Heart right ventricle (tissue), 16 donors: Measurements from ENCODE around the gene SKI. TPM values are rescaled to one million over a fixed set of nuclear protein-coding genes. Genes with fewer than 3 reads are reported as not detected.

Experiments used
- ATAC-seq, 8 donors: fragments of 200-7000 bp; cut with Tn5 transposase; one replicate each; pipeline ENCODE4 v1.9.1; 2020; ENCODE audit warnings: mild to moderate bottlenecking in 8 of 8, moderate library complexity in 8 of 8, moderate number of reproducible peaks in 1 of 8
- DNase-seq, 2 donors: peaks; one replicate each; pipeline ENCODE4 v3.0.0-alpha.2; 2020
- H3K27ac ChIP-seq, 10 donors: fragments of 200-600 bp; sonication (generic) in 2 of 10; one replicate each; pipeline versions ENCODE4 v1.5.0 to v1.8.0; 2020 to 2022; ENCODE audit warnings: mild to moderate bottlenecking in 3 of 10
- H3K27me3 ChIP-seq, 7 donors: fragments of 200-600 bp; one replicate each; pipeline ENCODE4 v1.8.0; 2021 to 2022; ENCODE audit warnings: mild to moderate bottlenecking in 2 of 7
- H3K36me3 ChIP-seq, 9 donors: fragments of 200-600 bp; sonication (generic) in 1 of 9; one replicate each; pipeline versions ENCODE4 v1.5.0 to v1.8.0; 2020 to 2022; ENCODE audit warnings: mild to moderate bottlenecking in 2 of 9
- H3K4me1 ChIP-seq, 9 donors: fragments of 200-600 bp; sonication (generic) in 1 of 9; one replicate each; pipeline versions ENCODE4 v1.5.0 to v1.8.0; 2020 to 2022; ENCODE audit warnings: mild to moderate bottlenecking in 4 of 9
- H3K4me3 ChIP-seq, 10 donors: fragments of 200-600 bp; sonication (generic) in 2 of 10; one replicate each; pipeline versions ENCODE4 v1.5.0 to v1.8.0; 2020 to 2022; ENCODE audit warnings: mild to moderate bottlenecking in 7 of 10, moderate library complexity in 2 of 10
- H3K9me3 ChIP-seq, 11 donors: fragments of 200-600 bp in 10 of 11; sonication (generic) in 2 of 11; one replicate each; pipeline versions ENCODE4 v1.5.0 to v1.8.0; 2013 to 2022; ENCODE audit warnings: mild to moderate bottlenecking in 2 of 11, control low read depth in 1 of 11, moderate library complexity in 1 of 11
- CTCF ChIP-seq, 9 donors: fragments of 200-600 bp; sonication (generic) in 2 of 9; IDR thresholded peaks; one replicate each; pipeline versions ENCODE4 v1.5.0 to v1.8.0; 2021 to 2022; ENCODE audit warnings: antibody characterized with exemption in 9 of 9, mild to moderate bottlenecking in 5 of 9, moderate library complexity in 1 of 9
- WGBS, 2 donors: extraction: QIAGEN DNeasy Blood & Tissue Kit; methylation state at CpG; one replicate each; pipeline ENCODE4 v1.1.7; 2013; ENCODE audit warnings: inconsistent platforms in 1 of 2; 5-methylcytosine and 5-hydroxymethylcytosine counted together
- intact Hi-C, 10 donors: fragments of 100-400 bp; cut with DNase I; formaldehyde crosslinking; loops; one replicate each; pipeline versions ENCODE4 v1.11.1 to v1.14.2; 2022
- polyA plus RNA-seq, 2 donors: library from polyadenylated mRNA; stranded (reverse); fragments of 200-250 nt; gene quantifications; one replicate each; pipeline ENCODE4 v1.2.3, GENCODE V29; 2013
- total RNA-seq, 10 donors: library from RNA; stranded (reverse); fragmentation: NEBNext Ultra II Directional in 3 of 10; extraction: Animal tissue kit (Norgen Biotek cat#: 25700) in 3 of 10; gene quantifications; one replicate each; pipeline versions ENCODE4 v1.2.1 to v1.2.4, GENCODE V29; 2021 to 2023
- donor health status: Arrhythmogenic right ventricular cardiomyopathy.
- donor health status: ischemic (EF 13 %, LVEDD 7.1; RV severe dilation, severe dysfunction).
- donor health status: healthy with polysubstance abuse.
- donor health status: DM: no; HTN: yes; CAD: no.
- donor health status: DM: no; HTN: no; CAD: no.
- donor health status: ischemic (EF 25% LVEDD 6.9; RV normal size, moderate dysfunction).
- donor health status: ischemic (EF 25% LVEDD 5.7; RV mildly dilated, moderate dysfunction).
- donor health status: healthy.
- donor health status: DM: yes; HTN: yes; CAD: no.
- donor health status: Ischemic cardiomyopathy.
- donor health status: ischemic (EF 35%, LVEDD 5.7; RV mildly dilated, moderate dysfunction).
- donor health status: nonischemic (EF 11% LVEDD 7.7; RV severe dilation, severe dysfunction).
- donor health status: DM: yes; HTN: yes; CAD: no.
- donor health status: PGD.
- donor health status: ischemic (EF 29% LVEDD 5.4; RV normal size, mild dysfunction).
- donor health status: nonischemic (EF 23%, LVEDD 6.1; RV moderate dilation, normal function).

SKI gene
- total and polyA plus RNA-seq, 12 donors: 13.8 to 50.9 (median 35.6) TPM

DNA sequence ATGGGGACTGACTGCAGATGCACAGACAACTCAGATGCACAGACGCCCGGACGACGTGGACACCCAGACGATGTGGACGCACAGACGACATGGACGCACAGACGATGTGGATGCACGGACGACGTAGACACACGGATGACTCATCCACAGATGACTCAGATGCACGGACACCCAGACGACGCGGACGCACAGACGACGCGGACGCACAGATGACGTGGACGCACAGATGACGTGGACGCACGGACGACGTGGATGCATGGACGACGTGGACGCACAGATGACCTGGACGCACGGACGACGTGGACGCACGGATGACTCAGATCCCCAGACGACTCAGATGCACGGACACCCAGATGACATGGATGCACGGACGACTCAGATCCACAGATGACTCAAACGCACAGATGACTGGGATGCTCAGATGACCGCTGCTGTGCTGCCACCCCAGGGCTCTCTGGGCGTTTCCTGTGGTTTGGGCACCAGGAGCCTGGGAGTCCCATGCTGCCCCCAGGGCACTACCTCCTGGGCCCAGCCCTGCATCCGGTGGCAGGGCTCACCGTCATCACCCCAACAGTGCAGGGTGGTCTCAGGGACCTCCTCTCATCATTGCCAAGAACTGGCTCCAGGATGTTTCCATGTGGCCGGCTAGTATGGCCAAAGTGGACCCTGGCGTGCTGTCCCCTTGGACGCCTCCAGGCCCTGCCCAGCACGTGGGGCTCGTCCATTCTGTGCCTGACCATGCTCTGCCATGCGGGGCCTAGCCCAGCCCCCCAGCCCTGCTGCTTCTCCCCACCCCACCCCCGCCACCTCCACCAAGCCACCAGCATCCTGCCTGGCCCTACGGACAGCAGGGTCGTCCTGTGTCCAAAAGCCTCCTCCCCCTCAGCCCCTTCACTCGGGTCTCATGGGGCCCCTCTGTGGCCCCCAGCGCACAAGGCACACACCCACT is 47.5 kb upstream of the SKI start:
- no peak for DNase-seq
- intact Hi-C loops: loop anchor here in 1 of 10 donors (10.0 kb wide), 1 partner anchor 46 kb away; no protein-coding TSS in a partner anchor
- no peaks in the 10 kb centered on the region for H3K27me3 ChIP-seq

GRCh38 chr1:2181271-2181670 is 46.8 kb upstream of the SKI start:
- no peak for ATAC-seq
- no peak overlapping the region for H3K27ac ChIP-seq
- no peaks in the 10 kb centered on the region for H3K4me1 ChIP-seq
- WGBS, 2 donors: 92% methylated on average over 14 of the region's 14 CpGs
- no peaks in the 10 kb centered on the region for H3K9me3 ChIP-seq
- no peak for TF ChIP-seq CTCF (IDR thresholded peaks at IDR 0.05)
- no peaks in the 10 kb centered on the region for H3K27me3 ChIP-seq
- DNase-seq: no peak
- intact Hi-C loops: loop anchor here in 1 of 10 donors (10.0 kb wide), 1 partner anchor 46 kb away; no protein-coding TSS in a partner anchor
- H3K4me3 ChIP-seq: no peak overlapping the region
- peaks cover 0 to 22% (median 0%) of the 10 kb centered on the region in 9 donors for H3K36me3 ChIP-seq

More for the DNA sequence above, 47.5 kb upstream of the SKI start:
- H3K4me1 ChIP-seq: no peaks in the 10 kb centered on the region
- TF ChIP-seq CTCF (IDR thresholded peaks at IDR 0.05): no peak
- H3K36me3 ChIP-seq: peaks cover 0 to 19% (median 0%) of the 10 kb centered on the region in 9 donors
- no peaks in the 10 kb centered on the region for H3K9me3 ChIP-seq
- H3K4me3 ChIP-seq: no peak overlapping the region
- 90 to 92% methylated on average over 58 of the region's 58 CpGs for WGBS, 2 donors
- ATAC-seq: no peak
- H3K27ac ChIP-seq: no peak overlapping the region

- ATAC-seq (no peak), DNase-seq (no peak)
- 88 to 95% methylated on average over 11 of the region's 11 CpGs for WGBS, 2 donors
- no peaks in the 10 kb centered on the region for H3K27me3 ChIP-seq
- H3K27ac ChIP-seq: no peak overlapping the region
- no peak overlapping the region for H3K4me3 ChIP-seq
- intact Hi-C loops: loop anchor here in 1 of 10 donors (10.0 kb wide), 1 partner anchor 47 kb away; no protein-coding TSS in a partner anchor
- no peaks in the 10 kb centered on the region for H3K9me3 ChIP-seq
- TF ChIP-seq CTCF (IDR thresholded peaks at IDR 0.05): no peak
- no peaks in the 10 kb centered on the region for H3K4me1 ChIP-seq
- H3K36me3 ChIP-seq: peaks cover 0 to 25% (median 0%) of the 10 kb centered on the region in 9 donors
Measured at GRCh38 chr1:2181752-2182151, 46.4 kb upstream of the SKI start.

DNA sequence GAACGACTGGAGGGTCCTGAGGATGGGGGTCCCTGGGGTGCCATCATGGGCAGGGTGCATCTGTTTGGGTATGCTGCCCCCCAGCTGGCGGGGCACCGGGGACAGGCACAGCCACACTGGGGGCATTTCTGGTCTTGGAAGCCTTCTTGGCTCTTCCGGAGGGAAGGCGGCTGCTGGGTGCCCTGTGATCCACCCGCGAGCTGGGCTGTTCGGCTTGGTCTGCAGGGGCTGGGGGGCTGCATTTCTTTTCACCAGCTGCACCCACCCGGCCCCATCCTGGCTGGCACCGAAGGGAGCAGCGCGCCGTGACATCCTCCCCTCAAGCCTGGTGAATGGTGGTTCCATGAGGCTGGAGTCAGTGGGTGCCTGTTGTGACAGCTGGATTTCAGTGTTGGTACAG is 45.7 kb upstream of the SKI start:
- DNase-seq: no peak
- ATAC-seq: no peak

More for the DNA sequence above, 45.7 kb upstream of the SKI start:
- H3K9me3 ChIP-seq: no peaks in the 10 kb centered on the region
- H3K4me1 ChIP-seq: no peaks in the 10 kb centered on the region
- TF ChIP-seq CTCF (IDR thresholded peaks at IDR 0.05): no peak
- H3K27ac ChIP-seq: no peak overlapping the region
- no peaks in the 10 kb centered on the region for H3K27me3 ChIP-seq
- WGBS, 2 donors: 95% methylated on average over 13 of the region's 13 CpGs
- peaks cover 0 to 25% (median 0%) of the 10 kb centered on the region in 9 donors for H3K36me3 ChIP-seq
- H3K4me3 ChIP-seq: no peak overlapping the region
- intact Hi-C loops: loop anchor here in 1 of 10 donors (10.0 kb wide), 1 partner anchor 48 kb away; no protein-coding TSS in a partner anchor
